Measurements from ENCODE around the gene DCAF5. TPM values are rescaled to one million over a fixed set of nuclear protein-coding genes. Genes with fewer than 3 reads are reported as not detected.
"Not testable (repeated sequence)": the region's sequence is repeated elsewhere in the genome, so short reads cannot be mapped to it uniquely, and the experiment has no call there.

DCAF5 gene, protein sequence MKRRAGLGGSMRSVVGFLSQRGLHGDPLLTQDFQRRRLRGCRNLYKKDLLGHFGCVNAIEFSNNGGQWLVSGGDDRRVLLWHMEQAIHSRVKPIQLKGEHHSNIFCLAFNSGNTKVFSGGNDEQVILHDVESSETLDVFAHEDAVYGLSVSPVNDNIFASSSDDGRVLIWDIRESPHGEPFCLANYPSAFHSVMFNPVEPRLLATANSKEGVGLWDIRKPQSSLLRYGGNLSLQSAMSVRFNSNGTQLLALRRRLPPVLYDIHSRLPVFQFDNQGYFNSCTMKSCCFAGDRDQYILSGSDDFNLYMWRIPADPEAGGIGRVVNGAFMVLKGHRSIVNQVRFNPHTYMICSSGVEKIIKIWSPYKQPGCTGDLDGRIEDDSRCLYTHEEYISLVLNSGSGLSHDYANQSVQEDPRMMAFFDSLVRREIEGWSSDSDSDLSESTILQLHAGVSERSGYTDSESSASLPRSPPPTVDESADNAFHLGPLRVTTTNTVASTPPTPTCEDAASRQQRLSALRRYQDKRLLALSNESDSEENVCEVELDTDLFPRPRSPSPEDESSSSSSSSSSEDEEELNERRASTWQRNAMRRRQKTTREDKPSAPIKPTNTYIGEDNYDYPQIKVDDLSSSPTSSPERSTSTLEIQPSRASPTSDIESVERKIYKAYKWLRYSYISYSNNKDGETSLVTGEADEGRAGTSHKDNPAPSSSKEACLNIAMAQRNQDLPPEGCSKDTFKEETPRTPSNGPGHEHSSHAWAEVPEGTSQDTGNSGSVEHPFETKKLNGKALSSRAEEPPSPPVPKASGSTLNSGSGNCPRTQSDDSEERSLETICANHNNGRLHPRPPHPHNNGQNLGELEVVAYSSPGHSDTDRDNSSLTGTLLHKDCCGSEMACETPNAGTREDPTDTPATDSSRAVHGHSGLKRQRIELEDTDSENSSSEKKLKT
- 14.3 TPM for polyA plus RNA-seq (2012; ENCODE audit: missing spikeins)

DNA sequence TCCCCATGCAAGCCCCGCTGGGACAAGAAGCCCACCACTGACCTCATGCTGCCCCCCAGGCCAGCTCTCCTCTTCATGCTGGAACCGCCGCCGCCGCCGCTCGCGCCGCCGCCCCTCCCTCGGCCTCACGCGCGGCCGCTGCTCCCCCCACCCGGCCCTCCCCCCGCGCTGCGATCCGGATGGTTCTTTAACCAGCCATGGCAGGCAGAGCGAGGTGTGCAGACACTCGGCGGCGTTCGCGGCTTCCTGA is at the start of gene DCAF5:
DCAF5 (minus strand) TSS at position 218 of the 250 bp plus-strand sequence; CDS start at position 77, 141 bp downstream.
- no peak for DNase-seq (ENCODE audit: insufficient read length)
- TF ChIP-seq POLR2A (IDR thresholded peaks at IDR 0.05; ENCODE audit: low read depth, low read length), result no peak; the same call in 1 of the 2 replicates
- no peak for TF ChIP-seq TAF1 (IDR thresholded peaks at IDR 0.05; ENCODE audit: borderline replicate concordance, low read depth, low read length)
- TF ChIP-seq POLR2AphosphoS5 (IDR thresholded peaks at IDR 0.05; ENCODE audit: low read depth, low read length), result no peak
- FAIRE-seq, result no peak

DNA sequence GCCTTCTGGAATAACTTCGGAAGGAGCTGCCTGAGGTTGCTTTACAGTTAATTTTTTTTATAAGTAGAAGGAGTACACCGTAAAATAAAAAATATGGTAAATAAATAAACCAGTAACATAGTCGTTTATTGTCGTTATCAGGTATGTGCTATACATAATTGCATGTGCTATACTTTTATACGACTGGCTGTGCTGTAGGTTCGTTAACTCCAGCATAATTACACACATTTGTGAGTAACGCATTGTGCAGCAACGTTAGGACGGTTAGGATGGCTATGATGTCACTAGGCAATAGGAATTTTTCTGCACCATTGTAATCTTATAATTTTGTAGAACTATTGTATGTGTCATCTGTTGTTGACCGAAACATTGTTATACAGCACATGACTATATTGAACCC is 46.9 kb upstream of the DCAF5 start:
- TF ChIP-seq TAF1 (IDR thresholded peaks at IDR 0.05; ENCODE audit: borderline replicate concordance, low read depth, low read length) (no peak), POLR2A (IDR thresholded peaks at IDR 0.05; ENCODE audit: low read depth, low read length) (no peak), POLR2AphosphoS5 (IDR thresholded peaks at IDR 0.05; ENCODE audit: low read depth, low read length) (no peak)
- FAIRE-seq, result no peak
- DNase-seq (ENCODE audit: insufficient read length), result no peak

DNA sequence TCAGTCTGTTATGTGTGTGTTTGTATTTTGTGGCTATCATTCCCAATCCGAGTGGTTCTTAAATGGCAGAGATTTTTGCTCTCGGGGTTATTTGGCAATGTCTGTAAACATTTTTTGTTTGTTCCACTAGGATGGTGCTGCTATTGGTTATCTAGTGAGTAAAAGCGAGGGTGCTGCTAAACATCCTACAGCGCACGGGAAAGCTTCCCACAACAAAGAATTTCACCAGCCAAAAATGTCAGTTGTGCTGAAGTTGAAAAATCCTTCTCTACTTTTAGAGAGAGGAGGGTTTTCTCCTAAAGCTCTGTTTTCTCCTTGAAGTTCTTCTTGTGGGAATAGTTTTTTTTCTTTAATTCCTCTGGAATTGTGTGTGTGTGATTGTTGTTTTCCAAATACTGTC is 40.8 kb upstream of the DCAF5 start:
- TF ChIP-seq POLR2A (IDR thresholded peaks at IDR 0.05; ENCODE audit: low read depth, low read length) (no peak), POLR2AphosphoS5 (IDR thresholded peaks at IDR 0.05; ENCODE audit: low read depth, low read length) (no peak), TAF1 (IDR thresholded peaks at IDR 0.05; ENCODE audit: borderline replicate concordance, low read depth, low read length) (no peak)
- DNase-seq (ENCODE audit: insufficient read length) (no peak), FAIRE-seq (no peak)

DNA sequence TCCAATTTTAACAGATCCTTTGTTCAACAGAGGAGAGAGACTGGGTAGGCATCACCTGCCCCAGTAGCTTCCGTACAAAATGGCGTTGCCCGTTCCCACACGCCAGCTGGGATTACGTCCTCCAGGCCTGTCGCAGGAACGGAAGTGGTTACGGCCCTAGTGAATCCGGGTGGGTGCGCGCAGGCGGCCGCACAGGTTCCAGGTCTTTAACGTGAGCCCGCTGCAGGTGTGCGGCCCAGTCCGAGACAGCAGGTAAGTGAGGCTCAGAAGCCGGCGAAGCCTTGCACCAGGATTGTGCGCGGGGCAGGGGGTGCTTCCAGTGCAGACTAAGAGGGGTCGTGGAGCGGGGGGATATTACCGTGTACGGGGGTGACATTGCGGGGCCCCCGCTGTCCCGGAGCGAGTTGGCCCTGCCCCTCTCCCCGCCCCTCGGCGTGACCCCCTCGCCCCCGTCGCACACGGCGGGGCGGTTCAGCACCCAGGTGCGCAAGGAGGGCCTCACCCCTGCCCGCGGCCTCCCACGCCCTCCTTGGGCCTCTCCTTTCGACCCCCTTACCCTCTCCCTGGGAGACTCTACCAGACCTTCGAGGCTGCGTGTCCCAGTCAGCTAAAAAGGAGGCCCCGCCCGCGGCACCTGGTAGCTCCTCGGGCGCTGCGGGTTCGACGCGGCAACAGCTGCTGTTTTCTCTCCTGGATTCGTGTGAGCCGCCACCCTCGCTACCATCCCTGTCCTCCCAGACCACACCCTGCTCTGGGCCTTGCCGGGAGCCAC is 38.6 kb upstream of the DCAF5 start, which contains the start of gene EXD2:
EXD2 (plus strand) TSS at position 159 of the 772 bp plus-strand sequence. CDS start 17,973 bp downstream, outside the sequence.
- no peak for TF ChIP-seq POLR2AphosphoS5 (IDR thresholded peaks at IDR 0.05; ENCODE audit: low read depth, low read length)
- TF ChIP-seq POLR2A (IDR thresholded peaks at IDR 0.05; ENCODE audit: low read depth, low read length), result peak; percentile 60
- TF ChIP-seq TAF1 (IDR thresholded peaks at IDR 0.05; ENCODE audit: borderline replicate concordance, low read depth, low read length), result peak; percentile 48; the same call in 1 of the 2 replicates
- FAIRE-seq, result peak; percentile 97

DNA sequence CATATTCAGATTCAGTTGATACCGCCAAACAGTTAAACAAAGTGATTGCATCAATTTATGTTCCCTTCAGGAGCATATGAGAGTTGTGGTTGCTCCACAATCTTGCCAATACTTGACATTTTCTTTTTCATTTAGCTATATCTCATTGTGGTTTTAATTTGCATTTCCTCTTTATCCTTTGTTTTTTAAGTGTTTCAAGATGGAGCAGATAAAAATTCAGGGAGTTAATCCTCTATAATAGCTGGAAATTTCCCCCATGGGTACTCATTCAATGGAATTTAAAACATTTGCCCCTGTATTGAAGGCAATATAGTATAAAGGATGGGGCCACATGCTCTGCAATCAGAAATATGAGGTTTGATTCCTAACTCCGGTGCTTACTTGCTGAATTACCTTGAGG is 37.3 kb upstream of the DCAF5 start:
- TF ChIP-seq POLR2A (IDR thresholded peaks at IDR 0.05; ENCODE audit: low read depth, low read length) (no peak), TAF1 (IDR thresholded peaks at IDR 0.05; ENCODE audit: borderline replicate concordance, low read depth, low read length) (no peak), POLR2AphosphoS5 (IDR thresholded peaks at IDR 0.05; ENCODE audit: low read depth, low read length) (no peak)
- no peak for FAIRE-seq

More for the DNA sequence above, 38.6 kb upstream of the DCAF5 start, which contains the start of gene EXD2:
- DNase-seq (ENCODE audit: insufficient read length), result peak; percentile 78

DNA sequence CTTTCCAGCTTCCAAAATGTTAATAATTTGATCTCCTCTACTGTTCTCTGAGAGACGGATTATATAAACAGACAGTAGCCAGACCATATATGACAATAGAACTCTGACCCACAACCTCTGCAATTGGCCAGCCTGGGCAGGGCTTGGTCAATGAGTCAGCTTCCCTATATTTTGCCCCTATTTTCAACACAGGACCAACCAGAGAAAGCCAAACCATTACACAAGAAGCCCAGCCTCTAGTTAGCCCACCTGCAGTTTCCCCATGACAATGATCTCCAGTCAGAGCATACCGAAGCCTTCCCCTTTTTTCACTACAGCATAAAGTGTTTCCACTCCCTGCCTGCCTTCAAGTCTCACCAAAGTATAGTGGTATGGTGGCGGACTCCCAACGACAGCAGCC is 30.8 kb upstream of the DCAF5 start:
- FAIRE-seq (no peak), DNase-seq (ENCODE audit: insufficient read length) (no peak)
- TF ChIP-seq TAF1 (IDR thresholded peaks at IDR 0.05; ENCODE audit: borderline replicate concordance, low read depth, low read length), result no peak
- TF ChIP-seq POLR2A (IDR thresholded peaks at IDR 0.05; ENCODE audit: low read depth, low read length), result no peak
- TF ChIP-seq POLR2AphosphoS5 (IDR thresholded peaks at IDR 0.05; ENCODE audit: low read depth, low read length), result no peak

More for the DNA sequence above, 37.3 kb upstream of the DCAF5 start:
- DNase-seq (ENCODE audit: insufficient read length), result no peak

DNA sequence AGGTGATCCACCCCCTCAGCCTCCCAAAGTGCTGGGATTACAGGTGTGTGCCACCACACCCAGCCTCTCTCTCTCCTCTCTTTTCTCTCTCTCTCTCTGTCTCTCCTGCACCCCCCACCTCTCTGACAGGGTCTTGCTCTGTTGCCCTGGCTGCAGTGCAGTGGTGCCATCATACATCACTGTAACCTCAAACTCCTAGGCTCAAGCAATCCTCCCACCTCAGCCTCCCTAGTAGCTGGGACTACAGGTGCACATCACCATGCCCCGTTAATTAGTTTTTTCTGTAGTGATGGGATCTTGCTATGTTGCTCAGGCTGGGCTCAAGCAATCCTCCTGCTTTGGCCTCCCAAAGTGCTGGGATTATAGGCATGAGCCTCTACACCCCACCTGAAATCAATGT is 29.7 kb upstream of the DCAF5 start:
- not testable (repeated sequence) for FAIRE-seq; DNase-seq (ENCODE audit: insufficient read length)

DNA sequence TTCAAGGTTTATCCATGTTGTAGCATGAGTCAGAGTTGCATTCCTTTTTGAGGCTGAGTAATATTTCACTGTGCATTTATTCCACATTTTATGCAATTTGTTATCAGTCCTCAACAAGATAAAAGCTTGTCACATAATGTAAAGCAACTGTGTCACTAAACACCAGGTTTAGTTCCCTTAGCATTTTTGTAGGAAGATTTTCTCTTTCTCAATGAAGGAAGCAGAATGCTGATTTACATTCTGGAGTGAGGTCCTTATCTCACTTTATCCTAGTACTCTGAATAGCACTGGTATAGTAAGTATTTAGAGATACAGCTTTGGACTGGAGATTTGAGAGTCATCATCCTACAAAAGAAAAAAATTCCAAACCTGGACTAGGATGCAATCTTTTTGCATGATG is 28.6 kb upstream of the DCAF5 start:
- no peak for DNase-seq (ENCODE audit: insufficient read length)
- no peak for FAIRE-seq
- TF ChIP-seq POLR2A (IDR thresholded peaks at IDR 0.05; ENCODE audit: low read depth, low read length), result no peak
- no peak for TF ChIP-seq TAF1 (IDR thresholded peaks at IDR 0.05; ENCODE audit: borderline replicate concordance, low read depth, low read length)
- TF ChIP-seq POLR2AphosphoS5 (IDR thresholded peaks at IDR 0.05; ENCODE audit: low read depth, low read length), result no peak

DNA sequence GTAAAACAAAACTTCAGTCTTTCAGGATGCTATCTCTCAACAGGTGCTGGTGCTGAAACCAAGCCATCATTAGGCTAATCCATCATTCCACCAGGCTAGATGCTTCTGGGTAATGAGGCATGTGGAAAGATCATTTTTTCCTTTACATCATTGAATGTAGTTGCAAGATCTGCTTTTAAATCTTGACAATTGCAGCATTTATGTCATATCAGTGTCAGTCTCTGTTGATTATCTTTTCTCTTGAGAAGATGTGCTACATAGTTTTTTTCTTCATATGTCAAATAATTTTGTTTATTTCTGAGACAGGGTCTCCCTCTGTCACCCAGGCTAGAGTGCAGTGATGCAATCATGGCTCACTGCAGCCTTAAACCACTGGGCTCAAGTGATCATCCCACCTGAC is 22.2 kb upstream of the DCAF5 start:
- TF ChIP-seq POLR2AphosphoS5 (IDR thresholded peaks at IDR 0.05; ENCODE audit: low read depth, low read length) (no peak), TAF1 (IDR thresholded peaks at IDR 0.05; ENCODE audit: borderline replicate concordance, low read depth, low read length) (no peak), POLR2A (IDR thresholded peaks at IDR 0.05; ENCODE audit: low read depth, low read length) (no peak)
- no peak for DNase-seq (ENCODE audit: insufficient read length)
- FAIRE-seq, result no peak

DNA sequence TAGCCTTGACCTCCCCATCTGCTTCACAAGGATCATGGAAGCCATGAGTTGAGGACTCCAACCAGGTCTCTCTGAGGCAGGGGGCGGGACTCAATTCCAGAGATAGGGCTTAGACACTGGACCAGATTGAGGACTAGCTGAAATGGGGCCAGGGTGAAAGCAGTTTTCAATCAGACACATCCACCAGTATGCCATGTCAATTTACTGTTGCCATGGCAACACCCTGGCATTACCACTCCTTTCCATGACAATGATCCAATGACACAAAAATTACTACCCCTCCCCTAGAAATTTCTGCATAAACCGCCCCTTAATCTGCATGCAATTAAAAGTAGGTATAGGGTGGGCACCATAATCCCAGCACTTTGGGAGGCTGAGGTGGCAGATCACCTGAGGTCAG is 18.6 kb upstream of the DCAF5 start:
- DNase-seq (ENCODE audit: insufficient read length), result no peak

DNA sequence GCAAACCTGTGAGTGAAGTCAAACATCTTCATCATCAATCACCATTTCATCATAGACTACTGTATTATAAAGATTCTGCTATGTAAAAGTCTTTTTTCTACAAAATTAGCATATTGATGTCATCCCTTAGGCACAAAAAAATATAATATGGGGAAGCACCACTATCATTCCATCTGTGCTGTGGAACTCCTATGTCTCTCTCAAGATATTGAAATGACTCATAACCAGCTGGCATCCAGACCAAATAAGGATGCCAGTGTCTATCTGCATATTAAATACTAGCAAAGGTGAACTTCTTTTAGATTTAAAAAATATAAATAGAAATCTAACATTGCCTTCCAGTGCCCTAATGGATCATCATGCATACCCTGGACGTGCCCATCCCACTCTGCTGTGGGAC is 17.9 kb upstream of the DCAF5 start:
- no peak for DNase-seq (ENCODE audit: insufficient read length)
- TF ChIP-seq POLR2AphosphoS5 (IDR thresholded peaks at IDR 0.05; ENCODE audit: low read depth, low read length) (no peak), POLR2A (IDR thresholded peaks at IDR 0.05; ENCODE audit: low read depth, low read length) (no peak), TAF1 (IDR thresholded peaks at IDR 0.05; ENCODE audit: borderline replicate concordance, low read depth, low read length) (no peak)
- FAIRE-seq, result no peak

More for the DNA sequence above, 18.6 kb upstream of the DCAF5 start:
- no peak for TF ChIP-seq POLR2AphosphoS5 (IDR thresholded peaks at IDR 0.05; ENCODE audit: low read depth, low read length)
- no peak for TF ChIP-seq TAF1 (IDR thresholded peaks at IDR 0.05; ENCODE audit: borderline replicate concordance, low read depth, low read length)
- no peak for TF ChIP-seq POLR2A (IDR thresholded peaks at IDR 0.05; ENCODE audit: low read depth, low read length)
- no peak for FAIRE-seq

DNA sequence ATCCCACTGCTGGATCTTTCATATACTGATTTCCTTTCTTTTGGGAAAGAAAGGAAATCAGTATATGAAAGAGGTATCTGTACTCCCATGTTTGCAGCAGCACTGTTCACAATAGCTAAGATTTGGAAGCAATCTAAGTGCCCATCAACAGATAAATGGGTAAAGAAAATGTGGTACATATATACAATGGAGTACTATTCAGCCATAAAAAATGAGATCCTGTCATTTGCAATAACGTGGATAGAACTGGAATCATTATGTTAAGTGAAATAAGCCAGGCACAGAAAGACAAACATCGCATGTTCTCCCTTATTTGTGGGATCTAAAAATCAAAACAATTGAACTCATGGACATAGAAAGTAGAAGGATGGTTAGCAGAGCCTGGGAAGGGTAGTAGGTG is 12.9 kb upstream of the DCAF5 start:
- not testable (repeated sequence) for FAIRE-seq; DNase-seq (ENCODE audit: insufficient read length)

All from GM12892 (cell line).